Effector memory CD4-positive, alpha-beta T cell (primary cell): ENCODE results near the gene SSC5D.

Experiments used
- DNase-seq, 3 donors: peaks; one replicate each; pipeline ENCODE4 v3.0.0-alpha.2; 2020
- H3K27ac ChIP-seq: 2 replicates; pipeline ENCODE4 v1.7.0; 2013; ENCODE audit warnings: mild to moderate bottlenecking, low read length, moderate library complexity; ENCODE audit not compliant: insufficient read depth, poor library complexity, severe bottlenecking
- H3K27me3 ChIP-seq: replicated peaks from 2 replicates; pipeline ENCODE4 v1.7.0; 2013; ENCODE audit warnings: mild to moderate bottlenecking, low read length; ENCODE audit not compliant: insufficient read depth, control insufficient read depth, poor library complexity, severe bottlenecking
- H3K36me3 ChIP-seq: 2 replicates; pipeline ENCODE4 v1.7.0; 2013; ENCODE audit warnings: mild to moderate bottlenecking, low read length, moderate library complexity; ENCODE audit not compliant: control insufficient read depth, insufficient read depth
- H3K4me1 ChIP-seq: 2 replicates; pipeline ENCODE4 v1.7.0; 2013; ENCODE audit warnings: low read length, mild to moderate bottlenecking; ENCODE audit not compliant: control insufficient read depth, insufficient read depth, poor library complexity, severe bottlenecking
- H3K4me3 ChIP-seq: 2 replicates; pipeline ENCODE4 v1.7.0; 2013; ENCODE audit warnings: low read length, low read depth, mild to moderate bottlenecking; ENCODE audit not compliant: insufficient read depth, poor library complexity, severe bottlenecking
- H3K9me3 ChIP-seq: 2 replicates; pipeline ENCODE4 v1.7.0; 2013; ENCODE audit warnings: mild to moderate bottlenecking, low read length, moderate library complexity; ENCODE audit not compliant: control insufficient read depth

The SSC5D gene

DNA sequence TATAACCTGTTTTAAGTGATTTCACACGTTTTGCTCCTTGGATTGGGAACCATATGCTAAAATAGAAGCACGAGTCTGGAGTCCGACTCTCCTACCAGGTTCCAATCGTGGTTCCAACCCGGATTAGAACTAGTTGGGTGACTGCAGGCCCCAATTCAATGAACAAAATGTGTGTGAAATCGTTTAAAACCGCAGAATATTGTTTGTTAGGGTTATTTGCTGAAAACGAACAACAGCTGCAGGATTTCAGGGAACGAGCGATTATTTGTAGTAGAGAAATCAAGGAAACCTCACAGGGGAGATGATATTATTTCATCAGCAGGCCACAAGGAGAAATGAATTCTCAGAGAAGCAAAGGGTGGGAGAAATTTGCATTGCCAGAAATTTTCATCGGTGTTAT lies 16.7 kb downstream of the SSC5D start:
- Histone ChIP-seq H3K27me3 (no peaks in the 10 kb centered on the region), H3K4me1 (peaks cover 5% of the 10 kb centered on the region), H3K9me3 (no peaks in the 10 kb centered on the region), H3K36me3 (no peaks in the 10 kb centered on the region), H3K4me3 (no peak overlapping the region), H3K27ac (no peak overlapping the region)
- DNase-seq, result no peak

GRCh38 chr19:55508120-55508519 lies 19.9 kb downstream of the SSC5D start:
- Histone ChIP-seq H3K4me1 (peaks cover 5% of the 10 kb centered on the region), H3K9me3 (no peaks in the 10 kb centered on the region), H3K27me3 (no peaks in the 10 kb centered on the region), H3K27ac (no peak overlapping the region), H3K36me3 (no peaks in the 10 kb centered on the region), H3K4me3 (no peak overlapping the region)
- no peak for DNase-seq

DNA sequence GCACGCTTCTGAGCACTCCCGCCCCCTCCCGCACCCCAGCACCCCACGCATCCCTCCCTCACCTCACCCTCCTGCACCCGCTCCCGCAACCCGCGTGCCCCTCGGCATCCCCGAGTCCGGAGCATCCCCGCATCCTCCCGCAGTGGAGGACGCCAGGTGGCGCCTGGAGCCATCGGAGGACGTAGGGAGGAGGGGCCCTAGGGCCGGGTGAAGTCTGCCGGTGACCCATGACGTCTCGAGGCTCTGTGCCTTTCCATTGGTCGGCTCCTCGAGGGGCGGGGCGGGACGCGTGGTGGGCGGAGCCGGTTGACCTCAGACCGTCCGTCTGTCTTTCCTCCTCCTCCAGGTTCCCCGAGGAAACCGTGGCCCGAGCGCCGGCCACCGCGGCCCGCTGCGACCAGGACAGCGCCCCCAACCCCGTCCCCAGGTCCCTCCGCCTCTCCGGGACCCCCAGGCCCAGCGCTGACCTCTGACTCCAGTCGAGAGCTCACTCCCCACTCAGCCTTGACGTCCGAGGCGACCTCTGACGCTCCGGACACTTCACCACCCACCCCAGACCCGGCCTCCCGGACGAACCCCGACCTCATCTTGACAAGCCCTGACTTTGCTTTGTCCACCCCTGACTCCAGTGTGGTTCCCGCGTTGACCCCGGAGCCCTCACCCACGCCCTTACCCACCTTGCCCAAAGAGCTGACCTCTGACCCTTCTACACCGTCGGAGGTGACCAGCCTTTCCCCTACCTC lies 28.8 kb downstream of the SSC5D start:
- peak overlapping the region; percentile 26 for H3K4me3 ChIP-seq
- H3K9me3 ChIP-seq, result no peaks in the 10 kb centered on the region
- no peaks in the 10 kb centered on the region for H3K36me3 ChIP-seq
- DNase-seq, result peak; percentile 76 to 85 (median 85)
- H3K27me3 ChIP-seq, result no peaks in the 10 kb centered on the region
- no peaks in the 10 kb centered on the region for H3K4me1 ChIP-seq
- peak overlapping the region; percentile 36 for H3K27ac ChIP-seq

DNA sequence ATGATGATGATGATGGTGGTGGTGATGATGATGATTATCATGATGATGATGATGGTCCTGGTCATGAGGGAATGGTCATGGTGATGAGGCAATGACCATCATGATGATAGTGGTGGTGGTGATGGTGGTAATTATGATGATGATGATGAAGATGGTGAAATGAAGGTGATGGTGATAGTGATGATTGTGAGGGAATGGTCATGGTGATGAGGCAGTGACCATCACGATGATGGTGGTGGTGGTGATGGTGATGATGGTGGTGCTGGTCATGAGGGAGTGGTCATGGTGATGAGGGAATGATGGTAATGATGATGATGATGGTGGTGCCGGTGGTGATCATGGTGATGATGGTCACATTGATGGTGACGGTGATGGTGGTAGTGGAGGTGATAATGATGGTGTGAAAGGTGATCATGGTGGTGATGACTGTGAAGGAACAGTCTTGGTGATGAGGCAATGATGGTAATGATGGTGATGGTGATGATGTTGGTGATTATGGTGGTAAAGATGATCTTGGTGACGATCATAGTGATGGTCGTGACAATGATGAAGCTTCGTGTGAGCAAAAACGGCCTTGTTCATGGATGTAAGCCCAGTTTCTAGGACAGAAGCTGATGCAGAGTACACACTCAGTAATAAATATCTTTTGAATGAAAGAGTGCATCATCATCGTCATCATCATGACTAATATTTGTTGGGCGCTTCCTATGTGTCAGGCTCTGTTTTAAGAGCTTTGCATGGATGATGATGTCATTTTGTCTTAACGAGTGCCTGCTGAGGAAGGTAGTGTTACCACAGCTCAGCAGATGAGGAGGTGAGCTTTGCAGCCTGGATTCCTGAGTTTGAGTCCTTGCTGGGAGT lies 31.4 kb downstream of the SSC5D start:
- Histone ChIP-seq H3K4me1 (no peaks in the 10 kb centered on the region), H3K27ac (no peak overlapping the region), H3K36me3 (no peaks in the 10 kb centered on the region), H3K9me3 (no peaks in the 10 kb centered on the region), H3K4me3 (no peak overlapping the region), H3K27me3 (no peaks in the 10 kb centered on the region)
- no peak for DNase-seq

DNA sequence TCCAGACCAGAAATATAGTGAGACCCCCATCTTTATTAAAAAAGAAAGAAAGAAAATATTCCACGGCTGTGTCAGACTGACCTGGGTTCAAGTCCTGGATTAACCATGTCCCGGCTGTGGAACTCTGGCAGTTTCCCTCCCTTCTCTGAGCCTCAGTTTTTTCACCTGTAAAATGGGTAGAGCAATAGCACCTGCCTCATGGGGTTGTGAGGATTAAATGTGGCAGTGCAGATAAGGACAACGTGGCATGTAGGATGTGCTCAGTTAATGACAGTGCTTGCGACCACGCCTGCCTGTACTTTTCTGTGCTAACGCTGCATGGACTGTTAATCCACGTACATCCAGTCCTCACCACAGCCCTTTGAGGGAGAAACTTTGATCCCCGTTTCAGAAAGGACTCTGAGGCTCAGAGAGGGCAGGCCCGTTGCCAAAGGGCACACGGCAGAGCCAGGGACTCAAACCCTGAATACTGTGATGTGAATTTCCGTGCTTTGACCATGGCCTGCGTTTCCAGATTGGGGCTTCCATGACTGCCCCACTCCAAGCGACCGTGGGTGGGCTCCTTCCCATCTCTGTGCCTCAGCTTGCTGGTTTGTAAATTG lies 32.6 kb downstream of the SSC5D start:
- Histone ChIP-seq H3K9me3 (no peaks in the 10 kb centered on the region), H3K4me1 (no peaks in the 10 kb centered on the region), H3K27me3 (no peaks in the 10 kb centered on the region), H3K4me3 (no peak overlapping the region), H3K36me3 (no peaks in the 10 kb centered on the region), H3K27ac (no peak overlapping the region)
- DNase-seq, result no peak

DNA sequence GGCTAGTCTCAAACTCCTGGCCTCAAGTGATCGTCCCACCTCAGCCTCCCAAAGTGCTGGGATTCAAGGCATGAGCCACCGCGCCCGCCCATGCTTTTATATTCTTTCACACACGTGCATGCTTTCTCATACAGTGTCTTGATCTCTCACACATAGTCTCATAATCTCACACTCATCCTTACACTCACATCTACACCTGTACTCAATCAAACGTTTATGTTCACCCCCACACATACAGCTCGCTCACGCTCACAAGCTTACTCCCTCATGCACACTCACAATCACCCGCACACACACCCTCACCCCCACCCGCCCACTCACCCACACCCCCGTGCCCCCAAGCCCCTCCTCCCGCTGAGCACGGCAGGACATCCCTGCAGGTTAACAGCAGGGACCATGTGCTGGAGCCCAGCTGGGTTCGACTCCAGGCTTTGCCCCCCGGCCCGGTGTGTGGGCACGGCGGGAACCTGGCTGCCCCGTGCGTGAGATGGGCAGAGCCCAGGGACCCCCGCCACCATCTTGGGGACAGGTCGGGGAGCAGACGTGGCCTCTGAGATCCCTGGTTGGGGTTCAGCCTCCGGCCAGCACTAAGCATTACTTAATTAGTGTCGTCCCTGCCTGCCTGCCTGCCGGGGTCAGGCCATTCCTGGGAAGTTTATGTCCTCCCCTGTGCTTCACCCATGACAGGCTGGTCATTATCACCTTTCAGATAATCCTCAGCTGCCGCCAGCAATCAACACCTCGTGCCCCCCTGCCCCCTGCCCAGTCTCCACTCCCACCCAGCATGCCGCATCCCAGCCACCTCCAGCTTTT lies 37.3 kb downstream of the SSC5D start:
- H3K27me3 ChIP-seq, result no peaks in the 10 kb centered on the region
- H3K36me3 ChIP-seq, result no peaks in the 10 kb centered on the region
- H3K27ac ChIP-seq, result no peak overlapping the region
- no peaks in the 10 kb centered on the region for H3K9me3 ChIP-seq
- H3K4me3 ChIP-seq, result no peak overlapping the region
- no peak for DNase-seq
- no peaks in the 10 kb centered on the region for H3K4me1 ChIP-seq

GRCh38 chr19:55526216-55527196 lies 38.3 kb downstream of the SSC5D start:
- Histone ChIP-seq H3K4me3 (no peak overlapping the region), H3K9me3 (no peaks in the 10 kb centered on the region), H3K27ac (no peak overlapping the region), H3K4me1 (no peaks in the 10 kb centered on the region), H3K27me3 (no peaks in the 10 kb centered on the region), H3K36me3 (no peaks in the 10 kb centered on the region)
- no peak for DNase-seq

DNA sequence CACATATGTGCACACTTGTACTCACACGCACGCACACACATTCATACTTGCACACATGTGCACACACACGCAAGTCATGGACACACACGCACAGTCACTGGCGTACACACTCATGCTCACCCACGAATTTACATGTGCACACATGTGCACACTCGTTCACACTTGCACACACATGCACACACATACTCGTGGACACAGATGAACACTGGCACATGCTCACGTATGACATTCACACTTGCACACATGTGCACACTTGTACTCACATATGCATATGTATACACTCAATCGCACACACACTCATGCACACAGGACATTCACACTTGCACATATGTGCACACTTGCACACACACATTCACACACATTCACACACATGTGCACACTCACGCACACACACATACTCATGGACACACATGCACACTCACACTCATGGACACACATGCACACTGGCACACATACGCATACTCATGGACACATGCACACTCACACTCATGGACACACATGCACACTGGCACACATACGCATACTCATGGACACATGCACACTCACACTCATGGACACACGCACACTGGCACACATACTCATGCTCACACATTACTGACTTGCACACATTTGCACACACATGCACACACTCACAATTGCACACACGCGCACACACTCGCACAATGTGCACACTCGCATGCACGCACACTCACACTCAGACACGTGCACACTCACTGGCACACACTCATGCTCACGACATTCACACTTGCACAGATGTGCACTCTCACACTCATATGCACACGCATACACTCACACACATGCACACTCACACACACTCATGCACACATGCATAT lies 39.2 kb downstream of the SSC5D start:
- Histone ChIP-seq H3K27me3 (no peaks in the 10 kb centered on the region), H3K27ac (no peak overlapping the region), H3K4me3 (no peak overlapping the region), H3K9me3 (no peaks in the 10 kb centered on the region), H3K36me3 (no peaks in the 10 kb centered on the region), H3K4me1 (no peaks in the 10 kb centered on the region)
- DNase-seq, result no peak
